ENCODE results near the gene CERT1. TPM values are rescaled to one million over a fixed set of nuclear protein-coding genes. Genes with fewer than 3 reads are reported as not detected.

CERT1 gene
- total RNA-seq, 2 donors from 2014 or later: 30.6 to 39.5 TPM

GRCh38 chr5:75387806-75388205 lies 123.6 kb downstream of the CERT1 start:
- H3K9me3 Mint-ChIP-seq: no peaks in the 10 kb centered on the region
- H3K4me1 Mint-ChIP-seq (ENCODE audit: low read depth in 2 of 2): peaks cover 4 to 11% of the 10 kb centered on the region in 2 donors
- H3K36me3 Mint-ChIP-seq: peaks cover 6% of the 10 kb centered on the region
- H3K4me3 Mint-ChIP-seq: no peak overlapping the region
- no peak overlapping the region for H3K27ac Mint-ChIP-seq
- H3K27me3 Mint-ChIP-seq: no peaks in the 10 kb centered on the region
- DNase-seq (ENCODE audit: low spot score) (no peak), ATAC-seq (no peak)

- ATAC-seq (no peak), DNase-seq (ENCODE audit: low spot score) (no peak)
- Mint-ChIP-seq H3K36me3 (no peaks in the 10 kb centered on the region), H3K4me3 (no peak overlapping the region), H3K9me3 (no peaks in the 10 kb centered on the region), H3K27me3 (no peaks in the 10 kb centered on the region), H3K27ac (no peak overlapping the region), H3K4me1 (ENCODE audit: low read depth in 2 of 2) (peaks cover 0 to 5% of the 10 kb centered on the region in 2 donors)
Observed at GRCh38 chr5:75384218-75384617, 127.2 kb downstream of the CERT1 start.

GRCh38 chr5:75381456-75381855 lies 130.0 kb downstream of the CERT1 start:
- H3K4me1 Mint-ChIP-seq (ENCODE audit: low read depth in 2 of 2): no peaks in the 10 kb centered on the region
- ATAC-seq (no peak), DNase-seq (ENCODE audit: low spot score) (no peak)
- H3K9me3 Mint-ChIP-seq: no peaks in the 10 kb centered on the region
- H3K4me3 Mint-ChIP-seq: no peak overlapping the region
- H3K36me3 Mint-ChIP-seq: no peaks in the 10 kb centered on the region
- no peak overlapping the region for H3K27ac Mint-ChIP-seq
- no peaks in the 10 kb centered on the region for H3K27me3 Mint-ChIP-seq

GRCh38 chr5:75380099-75380498 lies 131.3 kb downstream of the CERT1 start:
- Mint-ChIP-seq H3K4me1 (ENCODE audit: low read depth in 2 of 2) (no peaks in the 10 kb centered on the region), H3K36me3 (no peaks in the 10 kb centered on the region), H3K27ac (no peak overlapping the region), H3K4me3 (no peak overlapping the region), H3K27me3 (no peaks in the 10 kb centered on the region), H3K9me3 (no peaks in the 10 kb centered on the region)
- ATAC-seq: no peak
- no peak for DNase-seq (ENCODE audit: low spot score)

GRCh38 chr5:75375414-75375813 lies 136.0 kb downstream of the CERT1 start:
- peaks cover 4% of the 10 kb centered on the region for H3K36me3 Mint-ChIP-seq
- no peak for ATAC-seq

GRCh38 chr5:75374394-75374814 lies 137.0 kb downstream of the CERT1 start:
- ATAC-seq: no peak
- H3K4me3 Mint-ChIP-seq: no peak overlapping the region
- H3K4me1 Mint-ChIP-seq (ENCODE audit: low read depth in 2 of 2): no peaks in the 10 kb centered on the region
- no peaks in the 10 kb centered on the region for H3K9me3 Mint-ChIP-seq
- no peak for DNase-seq (ENCODE audit: low spot score)
- H3K27me3 Mint-ChIP-seq: no peaks in the 10 kb centered on the region
- no peak overlapping the region for H3K27ac Mint-ChIP-seq
- peaks cover 4% of the 10 kb centered on the region for H3K36me3 Mint-ChIP-seq

More at GRCh38 chr5:75375414-75375813, 136.0 kb downstream of the CERT1 start:
- Mint-ChIP-seq H3K9me3 (no peaks in the 10 kb centered on the region), H3K4me1 (ENCODE audit: low read depth in 2 of 2) (no peaks in the 10 kb centered on the region), H3K4me3 (no peak overlapping the region), H3K27me3 (no peaks in the 10 kb centered on the region), H3K27ac (no peak overlapping the region)
- no peak for DNase-seq (ENCODE audit: low spot score)

- Mint-ChIP-seq H3K27me3 (no peaks in the 10 kb centered on the region), H3K27ac (no peak overlapping the region), H3K9me3 (no peaks in the 10 kb centered on the region), H3K4me3 (no peak overlapping the region), H3K36me3 (peaks cover 4% of the 10 kb centered on the region), H3K4me1 (ENCODE audit: low read depth in 2 of 2) (no peaks in the 10 kb centered on the region)
- no peak for ATAC-seq
- no peak for DNase-seq (ENCODE audit: low spot score)
Observed at GRCh38 chr5:75373862-75374261, 137.6 kb downstream of the CERT1 start.

GRCh38 chr5:75368391-75368790 lies 143.0 kb downstream of the CERT1 start:
- ATAC-seq (no peak), DNase-seq (ENCODE audit: low spot score) (no peak)
- H3K27me3 Mint-ChIP-seq: no peaks in the 10 kb centered on the region
- no peak overlapping the region for H3K4me3 Mint-ChIP-seq
- no peak overlapping the region for H3K27ac Mint-ChIP-seq
- H3K9me3 Mint-ChIP-seq: no peaks in the 10 kb centered on the region
- no peaks in the 10 kb centered on the region for H3K36me3 Mint-ChIP-seq
- H3K4me1 Mint-ChIP-seq (ENCODE audit: low read depth in 2 of 2): peaks cover 0 to 6% of the 10 kb centered on the region in 2 donors

- DNase-seq (ENCODE audit: low spot score) (no peak), ATAC-seq (no peak)
- Mint-ChIP-seq H3K4me3 (no peak overlapping the region), H3K27me3 (no peaks in the 10 kb centered on the region), H3K4me1 (ENCODE audit: low read depth in 2 of 2) (peaks cover 0 to 6% of the 10 kb centered on the region in 2 donors), H3K27ac (peak overlapping the region in 1 of 2 donors; percentile 28), H3K9me3 (no peaks in the 10 kb centered on the region), H3K36me3 (no peaks in the 10 kb centered on the region)
Observed at GRCh38 chr5:75367401-75367800, 144.0 kb downstream of the CERT1 start.

GRCh38 chr5:75366787-75367186 lies 144.6 kb downstream of the CERT1 start:
- Mint-ChIP-seq H3K4me3 (no peak overlapping the region), H3K27ac (peak overlapping the region in 1 of 2 donors; percentile 28), H3K36me3 (no peaks in the 10 kb centered on the region), H3K4me1 (ENCODE audit: low read depth in 2 of 2) (peaks cover 0 to 6% of the 10 kb centered on the region in 2 donors), H3K27me3 (no peaks in the 10 kb centered on the region), H3K9me3 (no peaks in the 10 kb centered on the region)
- ATAC-seq (no peak), DNase-seq (ENCODE audit: low spot score) (no peak)

GRCh38 chr5:75365740-75366139 lies 145.7 kb downstream of the CERT1 start:
- ATAC-seq (no peak), DNase-seq (ENCODE audit: low spot score) (no peak)
- Mint-ChIP-seq H3K36me3 (peaks cover 1% of the 10 kb centered on the region), H3K27ac (no peak overlapping the region), H3K27me3 (no peaks in the 10 kb centered on the region), H3K4me3 (no peak overlapping the region), H3K4me1 (ENCODE audit: low read depth in 2 of 2) (peaks cover 0 to 6% of the 10 kb centered on the region in 2 donors), H3K9me3 (no peaks in the 10 kb centered on the region)

GRCh38 chr5:75364571-75365280 lies 146.7 kb downstream of the CERT1 start:
- H3K4me1 Mint-ChIP-seq (ENCODE audit: low read depth in 2 of 2): peaks cover 0 to 6% of the 10 kb centered on the region in 2 donors
- H3K36me3 Mint-ChIP-seq: peaks cover 12% of the 10 kb centered on the region
- DNase-seq (ENCODE audit: low spot score): no peak
- H3K9me3 Mint-ChIP-seq: no peaks in the 10 kb centered on the region
- ATAC-seq: no peak
- H3K4me3 Mint-ChIP-seq: no peak overlapping the region
- no peak overlapping the region for H3K27ac Mint-ChIP-seq
- H3K27me3 Mint-ChIP-seq: no peaks in the 10 kb centered on the region

GRCh38 chr5:75363726-75364495 lies 147.5 kb downstream of the CERT1 start:
- Mint-ChIP-seq H3K27ac (no peak overlapping the region), H3K36me3 (peaks cover 13% of the 10 kb centered on the region), H3K4me1 (ENCODE audit: low read depth in 2 of 2) (peaks cover 0 to 6% of the 10 kb centered on the region in 2 donors), H3K27me3 (no peaks in the 10 kb centered on the region), H3K4me3 (no peak overlapping the region), H3K9me3 (no peaks in the 10 kb centered on the region)
- DNase-seq (ENCODE audit: low spot score) (no peak), ATAC-seq (no peak)

- DNase-seq (ENCODE audit: low spot score) (no peak), ATAC-seq (no peak)
- no peaks in the 10 kb centered on the region for H3K9me3 Mint-ChIP-seq
- peaks cover 13% of the 10 kb centered on the region for H3K36me3 Mint-ChIP-seq
- no peak overlapping the region for H3K4me3 Mint-ChIP-seq
- no peaks in the 10 kb centered on the region for H3K27me3 Mint-ChIP-seq
- no peak overlapping the region for H3K27ac Mint-ChIP-seq
- H3K4me1 Mint-ChIP-seq (ENCODE audit: low read depth in 2 of 2): peaks cover 0 to 6% of the 10 kb centered on the region in 2 donors
Observed at GRCh38 chr5:75363111-75363510, 148.3 kb downstream of the CERT1 start.
